GM10248 (cell line): ENCODE data around the gene SLC20A1.

Experiments used
- CTCF ChIA-PET: fragments of 300-600 bp; sonication (Branson Sonifier 250); formaldehyde crosslinking; extraction: SDS; loops from one replicate; lab custom pipeline; 2021; ENCODE audit warnings: antibody characterized with exemption; lab: Yijun Ruan, JAX
- POLR2A ChIA-PET: fragments of 350-650 bp; sonication (Branson Sonifier 250); formaldehyde crosslinking; extraction: SDS; loops from one replicate; lab custom pipeline; 2020; ENCODE audit warnings: antibody characterized with exemption; lab: Yijun Ruan, JAX
- DNase-seq: peaks from one replicate; pipeline ENCODE4 v3.0.0; 2012; ENCODE audit errors: extremely low spot score
- CTCF ChIP-seq: IDR thresholded peaks from 2 replicates; pipeline ENCODE4 v1.5.1; 2012; ENCODE audit warnings: mild to moderate bottlenecking, low read depth; ENCODE audit errors: extremely low read depth, missing control alignments, control extremely low read depth

SLC20A1 gene

GRCh38 chr2:112630268-112630667 lies 15.5 kb upstream of the SLC20A1 start:
- DNase-seq = no peak
- ChIA-PET CTCF (interaction anchor here (1.7 to 15.2 kb wide), 8 partner anchors 10 to 311 kb away, joined by 3 to 416 read pairs (median 6); partner anchors contain the start of genes NT5DC4 and SLC20A1), POLR2A (interaction anchor here (0.6 to 5.1 kb wide), 2 partner anchors 15 to 29 kb away, joined by 4 to 25 read pairs; partner anchors contain the start of gene SLC20A1)
- no peak for TF ChIP-seq CTCF

- no peak for DNase-seq
- no peak for TF ChIP-seq CTCF
- CTCF ChIA-PET = interaction anchor here (0.8 to 15.2 kb wide), 8 partner anchors 9 to 308 kb away, joined by 3 to 416 read pairs (median 6); partner anchors contain the start of genes NT5DC4 and SLC20A1
- POLR2A ChIA-PET = interaction anchor here (5.1 kb wide), 1 partner anchor 12 kb away, joined by 25 read pairs; the partner anchor contains the start of gene SLC20A1
These were observed 12.0 kb upstream of the SLC20A1 start for GRCh38 chr2:112633708-112634107.

DNA sequence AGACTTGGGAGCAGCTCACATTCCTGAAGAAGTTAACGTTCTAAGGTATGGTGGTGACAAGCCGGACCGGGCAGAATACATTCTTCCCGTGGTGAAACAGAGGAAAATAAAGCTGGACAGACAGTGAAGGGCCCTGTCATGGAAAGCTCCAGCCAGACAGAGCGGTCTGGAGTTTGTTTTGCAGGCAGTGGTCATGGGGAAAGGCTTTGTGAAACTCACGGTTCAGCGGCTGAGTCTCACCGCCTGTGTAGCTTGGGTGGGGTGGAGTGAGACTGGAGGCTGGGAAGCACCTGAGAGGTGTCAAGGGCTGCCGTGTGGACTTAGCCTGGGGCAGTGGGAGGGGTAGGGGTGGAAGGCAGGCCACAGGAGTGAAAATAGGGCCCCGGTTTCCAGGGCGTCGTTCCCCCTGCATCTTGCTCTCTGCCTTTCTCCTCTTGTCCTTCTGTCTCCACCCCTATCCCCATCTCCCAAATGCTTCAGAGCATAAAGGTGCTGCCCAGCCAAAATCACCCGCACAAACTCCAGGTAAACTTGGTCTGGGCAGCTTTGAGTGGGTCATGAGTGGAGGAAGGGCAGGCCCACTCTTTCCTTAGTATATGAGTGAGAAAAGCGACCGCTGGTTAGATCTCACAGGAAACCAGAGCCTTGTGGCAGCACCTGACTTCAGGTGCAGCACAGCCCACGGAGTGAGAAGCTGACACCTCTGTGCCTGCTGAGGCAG lies 11.4 kb upstream of the SLC20A1 start:
- DNase-seq = peak; percentile 44
- TF ChIP-seq CTCF = no peak
- CTCF ChIA-PET = interaction anchor here (0.8 to 15.2 kb wide), 7 partner anchors 9 to 115 kb away, joined by 3 to 416 read pairs (median 8); partner anchors contain the start of genes NT5DC4 and SLC20A1
- POLR2A ChIA-PET = interaction anchor here (5.1 kb wide), 1 partner anchor 11 kb away, joined by 25 read pairs; the partner anchor contains the start of gene SLC20A1

- POLR2A ChIA-PET = interaction anchor here (5.1 kb wide), 1 partner anchor 11 kb away, joined by 25 read pairs; the partner anchor contains the start of gene SLC20A1
These were observed 10.9 kb upstream of the SLC20A1 start for GRCh38 chr2:112634874-112635157.

GRCh38 chr2:112636605-112637288 lies 9.0 kb upstream of the SLC20A1 start:
- ChIA-PET POLR2A (interaction anchor here (0.6 to 2.6 kb wide), 3 partner anchors 9 to 253 kb away, joined by 6 to 14 read pairs (median 9); partner anchors contain the start of gene SLC20A1), CTCF (interaction anchor here (1.1 to 15.2 kb wide), 5 partner anchors 7 to 305 kb away, joined by 3 to 416 read pairs (median 42); partner anchors contain the start of genes NT5DC4 and SLC20A1)
- DNase-seq = peak; percentile 60
- TF ChIP-seq CTCF = no peak

More at GRCh38 chr2:112634874-112635157, 10.9 kb upstream of the SLC20A1 start:
- CTCF ChIA-PET = interaction anchor here (2.7 to 15.2 kb wide), 4 partner anchors 9 to 114 kb away, joined by 8 to 416 read pairs (median 89); partner anchors contain the start of genes NT5DC4 and SLC20A1
- no peak for TF ChIP-seq CTCF
- no peak for DNase-seq

DNA sequence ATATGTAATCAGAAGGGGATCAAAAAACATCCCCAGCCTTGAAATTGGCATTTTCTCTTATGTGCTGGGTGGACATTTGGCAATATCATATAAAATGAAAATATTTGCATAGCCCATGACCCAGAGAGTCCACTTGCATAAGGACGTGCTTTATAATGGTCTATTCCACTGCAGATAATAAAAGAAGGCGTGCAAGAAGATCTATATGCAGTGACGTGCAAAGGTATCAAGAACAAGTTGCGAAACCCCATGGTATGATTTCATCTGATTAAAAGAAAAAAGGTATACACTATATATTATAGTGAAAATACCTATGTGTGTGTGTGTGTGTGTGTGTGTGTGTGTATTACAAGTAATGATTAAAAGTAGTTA lies 8.5 kb upstream of the SLC20A1 start:
- no peak for DNase-seq
- ChIA-PET POLR2A (interaction anchor here (0.6 to 2.6 kb wide), 3 partner anchors 8 to 253 kb away, joined by 6 to 14 read pairs (median 9); partner anchors contain the start of gene SLC20A1), CTCF (interaction anchor here (1.0 to 15.2 kb wide), 6 partner anchors 7 to 90 kb away, joined by 3 to 416 read pairs (median 23); partner anchors contain the start of genes NT5DC4 and SLC20A1)
- no peak for TF ChIP-seq CTCF
